PC-3 (cell line): ENCODE measurements around the gene SLC7A4.

ENCODE experiments used
- EZH2 ChIP-seq: fragments of 300-600 bp; sonication (generic); IDR thresholded peaks from one replicate; pipeline ENCODE4 v1.6.1; 2017; ENCODE audit warnings: antibody characterized with exemption, mild to moderate bottlenecking, low read length; ENCODE audit not compliant: unreplicated experiment
- TF ChIP-seq, protein P1 (sequence below): fragments of 300-600 bp; sonication (generic); conservative IDR thresholded peaks from 2 replicates; pipeline ENCODE4 v1.5.1; 2017; ENCODE audit warnings: antibody characterized with exemption, low read depth, mild to moderate bottlenecking, low read length

DNA sequence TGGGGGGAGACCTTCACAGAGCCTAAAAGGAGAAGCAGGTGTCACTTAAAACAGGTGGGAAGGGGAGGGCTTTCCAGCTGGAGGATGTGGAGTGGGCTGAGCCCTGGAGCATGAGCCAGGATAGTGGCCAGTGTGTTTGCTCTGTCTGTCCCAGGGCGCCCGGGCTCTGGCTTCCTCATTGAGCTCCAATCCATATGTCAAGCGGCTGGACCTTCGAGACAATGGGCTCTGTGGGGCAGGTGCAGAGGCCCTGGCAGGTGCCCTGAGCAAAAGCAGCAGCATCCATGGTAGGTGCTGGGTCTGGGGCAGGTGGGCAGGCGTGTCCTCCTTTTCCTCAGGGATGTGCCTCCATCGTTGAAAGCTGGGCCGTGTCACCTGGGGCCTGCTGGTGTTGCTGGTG lies 15.4 kb upstream of the SLC7A4 start:
- no peak for TF ChIP-seq EZH2
- TF ChIP-seq, protein P1, sequence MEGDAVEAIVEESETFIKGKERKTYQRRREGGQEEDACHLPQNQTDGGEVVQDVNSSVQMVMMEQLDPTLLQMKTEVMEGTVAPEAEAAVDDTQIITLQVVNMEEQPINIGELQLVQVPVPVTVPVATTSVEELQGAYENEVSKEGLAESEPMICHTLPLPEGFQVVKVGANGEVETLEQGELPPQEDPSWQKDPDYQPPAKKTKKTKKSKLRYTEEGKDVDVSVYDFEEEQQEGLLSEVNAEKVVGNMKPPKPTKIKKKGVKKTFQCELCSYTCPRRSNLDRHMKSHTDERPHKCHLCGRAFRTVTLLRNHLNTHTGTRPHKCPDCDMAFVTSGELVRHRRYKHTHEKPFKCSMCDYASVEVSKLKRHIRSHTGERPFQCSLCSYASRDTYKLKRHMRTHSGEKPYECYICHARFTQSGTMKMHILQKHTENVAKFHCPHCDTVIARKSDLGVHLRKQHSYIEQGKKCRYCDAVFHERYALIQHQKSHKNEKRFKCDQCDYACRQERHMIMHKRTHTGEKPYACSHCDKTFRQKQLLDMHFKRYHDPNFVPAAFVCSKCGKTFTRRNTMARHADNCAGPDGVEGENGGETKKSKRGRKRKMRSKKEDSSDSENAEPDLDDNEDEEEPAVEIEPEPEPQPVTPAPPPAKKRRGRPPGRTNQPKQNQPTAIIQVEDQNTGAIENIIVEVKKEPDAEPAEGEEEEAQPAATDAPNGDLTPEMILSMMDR = no peak
